ENCODE data around the gene NTN1.
A peak's percentile ranks its signal among the peaks of the same experiment; 100 is the strongest.
"Not testable (repeated sequence)": the region's sequence is repeated elsewhere in the genome, so short reads cannot be mapped to it uniquely, and the experiment has no call there.

NTN1 gene

DNA sequence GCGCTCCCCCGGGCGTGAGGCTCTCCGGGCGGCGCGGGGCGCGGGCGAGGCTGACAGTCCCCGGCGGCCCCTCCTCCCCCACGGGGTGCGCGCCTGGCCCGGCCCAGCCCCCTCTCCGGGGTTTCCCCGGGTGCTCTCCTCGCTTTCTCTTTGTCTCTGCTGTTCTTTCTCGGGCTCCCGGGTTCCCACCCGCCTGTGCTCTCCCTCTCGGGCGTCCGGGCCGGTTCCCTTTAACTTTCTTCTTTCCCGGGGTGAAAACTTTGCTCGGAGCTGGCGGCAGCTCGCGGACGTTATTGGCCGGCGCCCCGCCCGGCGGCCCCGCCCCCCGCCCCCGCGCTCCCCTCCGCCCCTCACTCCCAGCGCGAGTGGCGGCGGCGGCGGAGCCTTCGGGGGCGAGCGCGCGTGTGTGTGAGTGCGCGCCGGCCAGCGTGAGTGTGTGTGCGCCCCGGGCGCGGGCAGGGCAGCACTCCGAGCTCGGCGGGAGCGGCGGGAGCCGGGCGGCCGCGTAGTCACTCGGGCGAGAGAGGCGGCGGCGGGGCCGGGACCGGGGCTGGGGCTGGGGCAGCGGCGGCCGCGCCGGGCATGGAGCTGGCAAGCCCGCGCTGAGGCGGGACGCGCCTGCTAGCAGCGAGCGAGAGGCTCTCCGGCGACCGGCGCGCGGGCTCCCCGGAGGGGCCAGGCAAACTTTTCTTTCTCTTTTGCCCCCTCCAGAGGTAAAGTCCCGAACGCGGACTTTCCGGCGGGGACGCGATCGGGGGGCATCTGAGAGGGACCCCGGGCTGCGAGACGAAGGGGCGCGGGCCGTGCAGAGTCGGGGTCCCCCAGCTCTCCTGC, at the start of gene NTN1:
NTN1 (plus strand) TSS at position 353 of the 834 bp plus-strand sequence. CDS start 864 bp downstream, outside the sequence.
- DNase-seq: no peak

GRCh38 chr17:8975091-8975725, 46.1 kb upstream of the NTN1 start:
- DNase-seq: no peak

- DNase-seq: no peak
These were observed 44.7 kb upstream of the NTN1 start for GRCh38 chr17:8976638-8977037.

DNA sequence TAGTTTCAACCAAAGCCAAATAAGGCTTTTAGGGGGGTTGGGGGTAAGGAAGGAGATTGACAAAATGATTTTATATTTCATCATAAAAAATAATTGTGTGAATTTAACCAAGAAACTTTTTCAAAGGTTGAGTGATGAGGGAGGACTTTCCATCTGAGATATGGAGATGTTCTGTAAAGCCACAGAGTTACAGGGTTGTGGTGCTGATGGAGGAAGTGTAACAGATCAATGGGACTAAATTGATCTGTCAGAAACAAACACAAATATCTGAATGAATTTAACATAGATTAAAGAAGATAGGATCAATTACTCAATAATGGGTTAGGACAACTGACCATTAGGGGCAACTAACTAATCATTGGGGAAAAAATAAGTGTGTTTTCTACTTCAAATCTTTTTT, 41.6 kb upstream of the NTN1 start:
- no peak for DNase-seq

DNA sequence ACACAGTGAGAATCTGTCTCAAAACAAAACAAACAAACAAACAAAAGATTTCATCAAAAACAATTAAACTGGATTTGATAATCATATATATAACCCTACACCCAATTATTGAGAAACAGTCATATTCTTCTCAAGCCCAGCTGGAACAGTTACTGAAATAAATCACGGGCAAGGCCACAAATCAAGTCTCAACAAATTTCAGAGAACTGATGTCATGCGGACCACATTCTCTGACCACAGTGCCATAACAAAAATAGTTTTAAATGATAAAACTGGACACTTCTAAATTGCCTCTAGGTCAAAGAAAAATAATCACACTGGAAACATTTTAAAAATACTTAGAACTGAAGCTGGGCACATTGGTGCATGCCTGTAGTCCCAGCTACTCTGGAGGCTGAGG, 39.9 kb upstream of the NTN1 start:
- DNase-seq: no peak

DNA sequence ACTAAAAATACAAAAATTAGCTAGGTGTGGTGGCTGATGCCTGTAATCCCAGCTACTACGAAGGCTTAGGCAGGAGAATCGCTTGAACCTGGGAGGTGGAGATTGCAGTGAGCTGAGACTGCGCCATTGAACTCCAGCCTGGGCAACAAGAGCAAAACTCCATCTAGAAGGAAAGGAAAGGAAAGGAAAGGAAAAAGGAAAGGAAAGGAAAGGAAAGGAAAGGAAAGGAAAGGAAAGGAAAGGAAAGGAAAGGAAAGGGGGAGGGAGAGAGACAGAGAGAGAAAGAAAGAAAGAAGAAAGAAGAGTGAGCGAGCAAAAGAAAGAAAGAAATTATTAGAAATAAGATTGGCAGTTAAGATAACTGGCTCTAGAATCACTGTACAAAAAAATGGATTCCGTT, 37.1 kb upstream of the NTN1 start:
- DNase-seq: not testable (repeated sequence)

GRCh38 chr17:8985054-8985701, 36.1 kb upstream of the NTN1 start:
- DNase-seq: no peak

DNA sequence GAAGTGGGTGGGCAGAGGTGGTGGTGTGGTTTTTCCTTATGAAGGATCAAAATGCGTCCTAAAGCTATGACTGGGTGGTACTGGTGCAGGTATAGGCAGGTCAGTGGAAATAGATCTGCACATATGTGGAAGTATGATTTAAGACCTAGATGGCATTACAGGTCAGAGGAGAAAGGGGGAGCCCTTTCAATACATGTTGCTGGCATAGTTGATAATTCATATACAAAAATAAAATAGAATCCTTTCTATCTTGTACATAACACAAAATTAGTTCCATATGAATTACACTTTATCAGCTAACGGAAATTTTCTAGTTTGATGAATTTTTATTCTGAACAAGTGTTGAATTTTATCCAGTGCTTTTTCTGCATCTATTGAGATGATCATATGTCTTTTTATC, 35.0 kb upstream of the NTN1 start:
- no peak for DNase-seq

GRCh38 chr17:8988263-8988935, 32.9 kb upstream of the NTN1 start:
- not testable (repeated sequence) for DNase-seq

DNA sequence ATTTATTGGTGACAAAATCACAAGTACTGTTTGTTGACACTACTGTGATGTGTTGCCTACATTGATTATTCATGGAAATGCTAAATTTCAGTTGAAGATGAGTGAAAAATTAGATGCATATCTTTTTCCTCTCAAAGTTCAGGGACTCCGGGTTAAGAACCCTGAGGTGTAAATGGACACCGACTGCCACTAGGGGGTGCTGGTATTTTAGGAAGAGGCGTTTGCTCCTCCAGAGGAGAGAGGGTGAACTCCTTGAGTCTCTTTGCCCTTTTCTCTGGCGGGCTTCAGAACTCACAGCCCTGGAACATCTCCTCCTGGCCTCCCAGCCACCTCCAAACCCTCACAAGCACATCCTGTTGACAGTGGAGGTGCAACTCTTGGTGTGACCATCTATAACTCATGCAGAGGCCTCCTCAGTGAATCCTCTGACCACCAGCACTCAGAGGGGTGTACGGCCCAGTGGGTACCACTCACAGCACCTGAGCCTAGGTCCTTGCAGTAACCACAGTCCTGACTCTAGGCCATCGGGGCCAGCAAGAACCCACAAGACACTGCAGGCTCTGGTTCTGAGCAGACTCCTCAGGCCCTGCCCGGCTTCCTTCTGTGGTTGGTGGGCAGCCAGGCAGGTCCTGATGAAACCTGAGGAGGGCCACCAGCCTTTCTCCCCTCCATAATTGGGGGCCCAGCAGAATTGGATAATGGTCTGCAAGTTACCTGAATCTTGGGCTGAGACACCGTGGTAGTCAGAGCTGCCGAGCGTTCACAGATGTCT, 29.6 kb upstream of the NTN1 start:
- no peak for DNase-seq

- DNase-seq: peak; percentile 19
These were observed 27.0 kb upstream of the NTN1 start for GRCh38 chr17:8994319-8994718.

- DNase-seq: no peak
These were observed 25.6 kb upstream of the NTN1 start for GRCh38 chr17:8995711-8996110.

DNA sequence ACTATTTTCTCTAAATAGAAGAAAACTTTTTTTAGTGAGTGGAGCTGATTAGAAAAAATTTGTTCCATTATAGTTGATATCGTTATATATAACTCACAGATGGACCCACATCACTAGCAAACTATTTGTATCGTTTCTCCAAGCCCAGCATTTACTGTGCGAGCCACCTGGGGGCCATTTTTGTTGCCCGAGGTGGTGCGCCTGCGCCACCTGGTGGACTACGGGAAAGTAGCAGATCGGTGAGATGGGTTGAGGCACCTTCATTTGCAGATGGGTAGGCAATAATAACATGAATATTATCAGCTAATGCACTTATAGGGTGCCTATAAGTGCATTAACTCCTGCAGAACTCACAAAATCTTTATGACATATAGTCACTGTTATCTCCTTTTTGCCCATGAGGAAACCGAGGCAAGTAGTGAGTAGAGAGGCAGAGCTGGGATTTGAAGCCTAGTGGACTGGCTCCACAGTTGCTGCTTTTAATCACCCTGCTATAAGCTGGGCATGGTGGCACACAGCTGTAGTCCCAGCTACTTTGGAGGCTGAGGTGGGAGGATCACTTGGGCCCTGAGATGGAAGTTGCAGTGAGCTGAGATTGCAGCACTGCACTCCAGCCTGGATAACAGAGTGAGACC, 23.2 kb upstream of the NTN1 start:
- peak; percentile 52 for DNase-seq

DNA sequence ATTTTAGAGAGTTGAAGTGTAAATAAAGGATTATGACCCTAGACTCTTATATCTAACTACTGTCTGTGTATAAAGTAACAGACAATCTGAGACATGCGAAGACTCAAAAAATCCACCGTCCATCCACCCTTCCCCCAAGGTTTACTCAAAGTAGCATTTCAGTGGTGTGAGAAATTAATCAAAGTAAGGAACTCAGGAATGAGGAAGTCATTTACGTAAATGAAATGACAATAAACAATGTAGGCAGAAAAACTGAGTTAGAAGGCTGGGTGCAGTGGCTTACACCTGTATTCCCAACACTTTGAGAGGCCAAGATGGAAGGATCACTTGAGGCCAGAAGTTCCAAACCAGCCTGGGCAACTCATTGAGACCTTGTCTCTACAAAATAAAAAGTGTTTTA, 19.8 kb upstream of the NTN1 start:
- no peak for DNase-seq

GRCh38 chr17:9002227-9002605, 19.1 kb upstream of the NTN1 start:
- no peak for DNase-seq

DNA sequence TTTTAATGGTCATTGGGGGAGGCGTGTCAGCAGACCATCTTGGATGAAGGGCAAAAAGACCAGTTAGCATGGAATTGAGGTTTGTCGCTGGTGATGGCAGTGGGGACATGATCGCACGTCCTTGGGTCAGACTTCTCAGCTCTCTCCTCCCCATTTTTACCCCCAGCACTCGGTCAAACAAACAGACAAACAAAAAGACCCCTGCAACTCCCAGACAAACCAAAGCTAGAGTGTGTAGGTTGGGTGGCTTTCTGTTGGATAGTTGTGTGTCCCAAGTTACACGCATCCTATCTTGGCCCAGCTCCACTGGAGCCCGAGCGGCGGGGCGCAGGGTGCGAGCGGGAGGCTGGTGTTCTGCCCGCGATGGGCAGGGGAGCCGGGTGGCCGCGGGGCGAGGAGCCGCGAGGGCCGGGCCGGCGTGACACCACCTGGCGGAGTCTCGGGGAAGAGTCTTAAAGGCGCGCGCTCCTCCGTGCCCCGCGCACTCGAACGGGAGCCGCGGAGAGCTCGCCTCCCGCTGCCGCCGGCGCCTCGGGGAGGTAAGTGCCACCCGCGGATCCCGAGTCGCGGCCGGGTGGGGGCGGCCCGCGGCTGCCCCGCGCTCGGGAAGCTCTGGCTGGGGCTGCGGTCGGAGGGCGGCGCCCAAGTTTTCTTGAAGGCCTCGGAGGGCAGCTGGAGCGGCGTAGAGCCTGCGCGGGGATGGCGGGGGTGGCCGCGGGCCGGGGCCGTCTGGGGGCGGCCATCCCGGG, 18.5 kb upstream of the NTN1 start:
- DNase-seq: no peak

GRCh38 chr17:9003355-9004131, 17.8 kb upstream of the NTN1 start:
- DNase-seq: no peak

DNA sequence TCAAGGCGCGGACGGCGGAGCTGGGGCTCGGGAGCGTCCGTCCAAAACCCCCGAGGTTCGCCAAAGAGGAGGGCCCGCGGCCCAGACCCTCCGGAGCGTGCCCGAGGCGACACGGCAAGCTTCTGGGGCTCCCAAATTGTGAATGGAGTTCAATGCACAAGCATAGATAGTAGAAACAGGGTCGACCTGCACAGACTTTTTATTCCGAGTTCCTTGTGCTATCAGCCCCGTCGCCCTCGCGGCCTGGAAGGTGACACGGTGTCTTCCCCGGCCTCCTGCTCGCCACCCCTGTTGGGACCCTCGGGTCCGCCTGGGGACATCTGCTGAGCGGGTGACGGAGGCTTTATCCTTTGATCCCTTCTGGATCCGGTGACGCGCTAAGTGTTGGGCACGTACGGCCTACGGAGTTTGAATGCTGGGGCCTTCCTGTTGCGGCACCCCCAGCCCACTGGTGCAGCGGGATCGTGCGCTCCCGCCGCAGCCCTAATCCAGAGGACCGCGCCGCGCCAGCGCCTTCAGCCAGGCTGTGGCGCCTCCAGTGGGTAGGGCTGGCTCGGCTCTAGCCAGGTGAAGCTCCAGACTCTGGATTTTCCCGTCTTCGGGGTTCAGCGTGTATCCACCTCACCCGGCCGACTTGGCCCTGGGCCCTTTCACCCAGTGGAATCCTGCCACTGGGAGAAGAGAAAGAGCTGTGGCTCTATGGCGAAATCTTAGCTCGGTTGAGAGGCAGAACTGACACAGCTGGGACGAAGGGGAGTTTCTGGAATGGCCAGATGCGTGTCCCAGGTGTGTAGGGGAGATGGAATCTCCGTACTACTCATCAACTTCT, 17.0 kb upstream of the NTN1 start:
- no peak for DNase-seq

DNA sequence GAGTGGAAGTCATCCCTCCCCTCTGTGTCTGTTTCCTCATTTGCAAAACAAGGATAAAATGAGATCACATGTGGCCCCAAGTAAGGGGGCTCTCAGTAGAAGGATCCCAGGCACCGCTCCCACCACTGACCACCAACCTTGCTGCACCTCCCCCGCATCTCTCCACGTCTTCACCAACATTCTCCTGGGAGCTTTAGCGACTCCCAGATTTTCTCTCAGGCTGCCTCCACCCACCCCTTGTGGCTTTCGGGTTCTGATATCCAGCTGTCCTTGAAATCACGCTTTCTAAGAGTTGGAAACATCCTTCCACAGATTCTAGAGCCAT, 16.4 kb upstream of the NTN1 start:
- DNase-seq: no peak
